BJ (cell line): Measurements from ENCODE around the gene CARMIL3. TPM values are rescaled to one million over a fixed set of nuclear protein-coding genes. Genes with fewer than 3 reads are reported as not detected.
A peak's percentile ranks its signal among the peaks of the same experiment; 100 is the strongest.

Source experiments
- CTCF ChIA-PET: fragments of 350-600 bp; formaldehyde crosslinking; extraction: SDS; loops from one replicate; lab custom pipeline; 2021; ENCODE audit warnings: antibody characterized with exemption, inconsistent platforms; lab: Yijun Ruan, JAX
- POLR2A ChIA-PET: fragments of 300-600 bp; sonication (Branson Sonifier 250); formaldehyde crosslinking; extraction: SDS; loops from one replicate; lab custom pipeline; 2021; ENCODE audit warnings: antibody characterized with exemption; lab: Charles Lee
- DNase-seq: peaks from one replicate; pipeline ENCODE4 v3.0.0-alpha.2; 2011; ENCODE audit warnings: low read depth
- H3K27me3 ChIP-seq: 2 replicates; pipeline ENCODE4 v1.6.0; 2011; ENCODE audit warnings: low read length; ENCODE audit not compliant: control insufficient read depth, insufficient read depth
- H3K36me3 ChIP-seq: 2 replicates; pipeline ENCODE4 v1.5.1; 2011; ENCODE audit warnings: low read length; ENCODE audit not compliant: control insufficient read depth, insufficient read depth
- H3K4me3 ChIP-seq: 2 replicates; pipeline ENCODE4 v1.5.1; 2011; ENCODE audit warnings: low read depth, mild to moderate bottlenecking, control low read depth, low read length
- polyA plus RNA-seq: library from polyadenylated mRNA; depleted of rRNA; stranded (reverse); fragments of >200 nt; gene quantifications from 2 replicates; pipeline ENCODE4 v1.2.3, GENCODE V29; 2011
- TF ChIP-seq, protein P1 (sequence below): IDR thresholded peaks from 2 replicates; pipeline ENCODE4 v1.5.1; 2011; ENCODE audit warnings: low read depth, mild to moderate bottlenecking, control low read depth, inconsistent platforms, low read length, moderate library complexity; ENCODE audit not compliant: insufficient read depth

CARMIL3 gene
- polyA plus RNA-seq, 1 experiment = 0.04 TPM

DNA sequence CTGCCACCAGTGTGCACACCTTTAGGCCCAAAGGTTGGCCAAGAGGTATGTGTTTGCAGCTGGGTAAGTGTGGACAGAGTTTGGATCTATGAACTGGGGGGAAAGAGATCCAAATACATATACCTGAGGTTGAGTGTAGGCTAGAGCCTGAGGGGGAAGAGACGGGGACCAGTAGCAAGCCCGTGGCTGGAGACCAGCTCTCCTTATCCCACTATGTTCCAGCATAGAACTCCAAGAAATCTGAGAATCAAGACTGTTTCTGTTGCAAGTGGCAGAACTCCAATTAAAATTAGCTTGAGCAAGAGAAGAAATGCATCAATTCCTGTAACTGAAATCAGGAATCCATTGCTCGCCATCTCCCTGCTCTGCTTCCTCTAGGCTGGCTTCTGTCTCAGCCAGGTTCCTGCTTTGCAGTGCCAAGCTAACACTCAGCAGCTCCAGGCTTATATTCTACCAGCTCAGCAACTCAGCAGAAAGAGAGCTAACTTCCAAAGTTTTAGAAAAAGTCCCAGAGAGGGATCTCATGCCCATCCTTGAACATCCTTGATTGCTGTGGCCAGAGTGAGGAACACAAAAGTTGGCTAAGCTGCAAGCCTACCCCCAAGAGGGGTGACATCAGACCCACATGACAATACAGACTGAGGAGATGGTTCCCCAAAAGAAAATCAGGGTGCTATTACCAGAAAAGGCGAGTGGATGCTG is 40.8 kb downstream of the CARMIL3 start:
- CTCF ChIA-PET = interaction anchor here (1.7 to 13.0 kb wide), 7 partner anchors 8 to 78 kb away, joined by 5 to 200 read pairs (median 7); partner anchors contain the start of gene CARMIL3
- no peaks in the 10 kb centered on the region for H3K27me3 ChIP-seq
- POLR2A ChIA-PET = no interaction called here
- DNase-seq = no peak
- no peak overlapping the region for H3K4me3 ChIP-seq
- peaks cover 5% of the 10 kb centered on the region for H3K36me3 ChIP-seq
- TF ChIP-seq, protein P1, sequence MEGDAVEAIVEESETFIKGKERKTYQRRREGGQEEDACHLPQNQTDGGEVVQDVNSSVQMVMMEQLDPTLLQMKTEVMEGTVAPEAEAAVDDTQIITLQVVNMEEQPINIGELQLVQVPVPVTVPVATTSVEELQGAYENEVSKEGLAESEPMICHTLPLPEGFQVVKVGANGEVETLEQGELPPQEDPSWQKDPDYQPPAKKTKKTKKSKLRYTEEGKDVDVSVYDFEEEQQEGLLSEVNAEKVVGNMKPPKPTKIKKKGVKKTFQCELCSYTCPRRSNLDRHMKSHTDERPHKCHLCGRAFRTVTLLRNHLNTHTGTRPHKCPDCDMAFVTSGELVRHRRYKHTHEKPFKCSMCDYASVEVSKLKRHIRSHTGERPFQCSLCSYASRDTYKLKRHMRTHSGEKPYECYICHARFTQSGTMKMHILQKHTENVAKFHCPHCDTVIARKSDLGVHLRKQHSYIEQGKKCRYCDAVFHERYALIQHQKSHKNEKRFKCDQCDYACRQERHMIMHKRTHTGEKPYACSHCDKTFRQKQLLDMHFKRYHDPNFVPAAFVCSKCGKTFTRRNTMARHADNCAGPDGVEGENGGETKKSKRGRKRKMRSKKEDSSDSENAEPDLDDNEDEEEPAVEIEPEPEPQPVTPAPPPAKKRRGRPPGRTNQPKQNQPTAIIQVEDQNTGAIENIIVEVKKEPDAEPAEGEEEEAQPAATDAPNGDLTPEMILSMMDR = no peak

DNA sequence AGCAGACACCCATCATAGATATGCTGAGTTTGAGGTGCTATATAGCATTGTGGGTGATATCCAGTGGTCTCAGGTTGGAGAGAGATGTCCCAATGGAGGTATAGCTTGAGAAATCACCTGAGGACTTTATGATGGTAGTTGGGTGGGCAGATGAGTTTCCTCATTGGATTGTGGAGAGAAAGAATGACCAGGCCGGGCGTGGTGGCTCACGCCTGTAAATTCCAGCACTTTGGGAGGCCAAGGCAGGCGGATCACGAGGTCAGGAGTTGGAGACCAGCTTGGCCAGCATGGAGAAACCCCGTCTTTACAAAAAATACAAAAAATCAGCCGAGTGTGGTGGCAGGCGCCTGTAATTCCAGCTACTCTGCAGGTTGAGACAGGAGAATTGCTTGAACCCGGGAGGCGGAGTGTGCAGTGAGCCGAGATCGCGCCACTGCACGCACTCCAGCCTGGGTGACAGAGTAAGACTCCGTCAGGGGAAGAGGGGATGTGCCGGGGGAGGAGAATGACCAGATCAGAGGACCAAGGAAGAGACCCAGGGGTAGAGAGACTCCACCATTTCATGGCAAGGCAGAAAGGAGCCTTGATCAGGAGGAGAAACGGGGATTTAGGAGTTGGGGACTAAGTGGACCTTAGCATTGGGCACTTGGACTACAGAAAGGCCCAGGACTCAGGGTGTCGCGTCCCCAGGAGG is 41.5 kb downstream of the CARMIL3 start:
- ChIA-PET POLR2A (interaction anchor here (0.6 to 1.4 kb wide), 3 partner anchors 15 to 145 kb away, joined by 3 to 6 read pairs (median 4); partner anchors contain the start of genes DCAF11 and NRL), CTCF (interaction anchor here (0.7 to 13.0 kb wide), 8 partner anchors 9 to 78 kb away, joined by 3 to 200 read pairs (median 7); partner anchors contain the start of genes CARMIL3 and DCAF11)
- H3K27me3 ChIP-seq = no peaks in the 10 kb centered on the region
- peaks cover 10% of the 10 kb centered on the region for H3K36me3 ChIP-seq
- DNase-seq = no peak
- TF ChIP-seq, protein P1 = no peak
- peak overlapping the region; percentile 82; the same call in 1 of the 2 replicates for H3K4me3 ChIP-seq

DNA sequence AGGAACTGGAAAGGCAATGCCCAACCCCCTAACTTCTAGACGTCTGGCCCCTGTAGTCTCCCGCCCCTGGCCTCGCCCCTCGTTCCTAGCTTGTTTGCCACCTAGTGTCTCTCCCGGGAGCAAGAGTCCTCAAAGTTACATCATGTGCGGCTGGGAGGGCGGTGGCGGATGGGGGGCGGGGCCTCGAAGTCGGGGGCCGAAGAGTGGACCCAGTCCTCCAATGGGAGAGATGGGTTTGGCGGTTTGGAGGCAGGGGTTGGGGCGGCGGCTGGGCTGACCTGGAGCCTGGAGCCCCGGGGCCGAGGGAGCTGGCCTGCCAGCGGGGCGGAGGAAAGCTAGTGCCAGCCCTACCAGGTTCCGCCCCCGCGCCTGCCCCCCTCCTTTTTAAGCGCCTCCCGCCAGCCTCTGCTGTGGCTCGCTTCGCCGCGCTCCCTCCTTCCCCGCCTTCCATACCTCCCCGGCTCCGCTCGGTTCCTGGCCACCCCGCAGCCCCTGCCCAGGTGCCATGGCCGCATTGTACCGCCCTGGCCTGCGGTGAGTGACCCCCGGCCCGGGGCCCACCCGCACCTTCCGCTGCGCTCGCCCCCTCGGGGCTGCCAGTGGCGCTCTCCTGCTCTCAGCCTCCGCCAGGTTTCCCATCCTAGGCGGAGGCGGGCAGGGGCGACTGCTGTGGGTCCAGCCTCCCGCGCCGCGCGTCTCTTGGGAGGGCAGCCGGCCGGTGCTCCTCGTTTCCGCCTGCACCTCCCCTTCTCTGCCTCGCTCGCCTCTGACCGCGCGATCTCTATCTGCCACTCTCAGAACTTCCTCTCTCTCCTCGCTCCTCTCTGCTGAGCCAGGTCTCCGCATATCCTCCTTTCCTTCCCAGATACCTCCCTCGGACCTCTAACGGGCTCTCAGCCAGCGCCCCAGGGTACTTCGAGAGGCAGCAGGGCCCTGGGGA is 42.4 kb downstream of the CARMIL3 start, which contains the start of gene PCK2:
PCK2 (plus strand) TSS at position 411 of the 940 bp plus-strand sequence; CDS start at position 506, 95 bp downstream.
- CTCF ChIA-PET = interaction anchor here (0.7 to 13.0 kb wide), 7 partner anchors 10 to 79 kb away, joined by 3 to 200 read pairs (median 7); partner anchors contain the start of gene DCAF11
- POLR2A ChIA-PET = interaction anchor here (0.5 to 1.4 kb wide), 5 partner anchors 15 to 865 kb away, joined by 3 to 10 read pairs (median 4); partner anchors contain the start of genes DCAF11 and NRL
- Histone ChIP-seq H3K36me3 (peaks cover 17% of the 10 kb centered on the region), H3K4me3 (peak within 1 kb of the TSS; percentile 82), H3K27me3 (no peaks in the 10 kb centered on the region)
- DNase-seq = peak; percentile 84
- TF ChIP-seq, protein P1 = peak; percentile 21; the same call in 1 of the 2 replicates

DNA sequence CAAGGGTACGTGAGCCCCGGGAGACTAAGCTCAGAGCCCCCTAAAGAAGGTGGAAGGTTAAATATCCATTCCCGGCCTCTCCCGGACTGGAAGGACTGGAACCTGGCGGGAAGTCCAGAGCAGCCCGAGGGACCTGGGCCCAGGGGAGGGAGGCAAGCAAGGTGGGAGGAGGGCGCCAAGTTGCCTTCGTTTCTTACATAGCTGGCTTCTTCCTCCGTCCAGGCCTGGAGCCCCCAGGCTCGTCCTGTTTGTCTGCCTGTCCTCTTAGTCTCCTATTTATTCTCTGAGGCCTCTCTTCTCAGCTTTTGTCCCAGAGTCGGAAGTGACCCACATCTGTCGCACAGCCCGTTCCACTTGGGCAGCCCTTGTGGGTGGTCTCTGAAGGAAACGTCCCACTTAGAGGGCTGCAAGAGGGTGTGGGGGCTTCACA is 43.0 kb downstream of the CARMIL3 start:
- H3K27me3 ChIP-seq = no peaks in the 10 kb centered on the region
- no peak for DNase-seq
- TF ChIP-seq, protein P1 = no peak
- POLR2A ChIA-PET = interaction anchor here (1.1 kb wide), 1 partner anchor 19 kb away, joined by 3 read pairs; no protein-coding TSS in a partner anchor
- CTCF ChIA-PET = interaction anchor here (2.2 to 13.0 kb wide), 4 partner anchors 10 to 36 kb away, joined by 7 to 200 read pairs (median 105); no protein-coding TSS in a partner anchor
- H3K36me3 ChIP-seq = peaks cover 18% of the 10 kb centered on the region
- H3K4me3 ChIP-seq = peak overlapping the region; percentile 82
